NB4 (cell line): ENCODE data around the gene RYR3.

Experiments used
- CTCF ChIP-seq: IDR thresholded peaks from one replicate; pipeline ENCODE4 v1.5.1; 2012; ENCODE audit warnings: low read depth, low read length
- MAX ChIP-seq: IDR thresholded peaks from 2 replicates; pipeline ENCODE4 v1.6.1; 2011; ENCODE audit warnings: low read depth, low read length
- POLR2A ChIP-seq: IDR thresholded peaks from 2 replicates; pipeline ENCODE4 v1.6.1; 2011; ENCODE audit warnings: mild to moderate bottlenecking; ENCODE audit not compliant: insufficient read length; ENCODE audit errors: extremely low read depth

GRCh38 chr15:33370623-33371020 lies 59.9 kb downstream of the RYR3 start:
- no peak for TF ChIP-seq CTCF
- TF ChIP-seq POLR2A = no peak
- TF ChIP-seq MAX = no peak
